Measurements from ENCODE around the gene CHSY1.
A peak's percentile ranks its signal among the peaks of the same experiment; 100 is the strongest.

CHSY1 gene

GRCh38 chr15:101198800-101199199 lies 53.0 kb downstream of the CHSY1 start:
- Histone ChIP-seq H3K27me3 (ENCODE audit: insufficient read depth, poor library complexity, severe bottlenecking) (no peaks in the 10 kb centered on the region), H3K27ac (ENCODE audit: poor library complexity, severe bottlenecking) (peak overlapping the region; percentile 78), H3K9me3 (ENCODE audit: severe bottlenecking) (no peaks in the 10 kb centered on the region), H3K4me3 (ENCODE audit: severe bottlenecking) (no peak overlapping the region), H3K4me1 (ENCODE audit: insufficient read depth, poor library complexity, severe bottlenecking) (peaks cover 51% of the 10 kb centered on the region), H3K36me3 (ENCODE audit: low read depth) (no peaks in the 10 kb centered on the region)
- no peak for DNase-seq (ENCODE audit: low spot score)
- TF ChIP-seq, protein P1, sequence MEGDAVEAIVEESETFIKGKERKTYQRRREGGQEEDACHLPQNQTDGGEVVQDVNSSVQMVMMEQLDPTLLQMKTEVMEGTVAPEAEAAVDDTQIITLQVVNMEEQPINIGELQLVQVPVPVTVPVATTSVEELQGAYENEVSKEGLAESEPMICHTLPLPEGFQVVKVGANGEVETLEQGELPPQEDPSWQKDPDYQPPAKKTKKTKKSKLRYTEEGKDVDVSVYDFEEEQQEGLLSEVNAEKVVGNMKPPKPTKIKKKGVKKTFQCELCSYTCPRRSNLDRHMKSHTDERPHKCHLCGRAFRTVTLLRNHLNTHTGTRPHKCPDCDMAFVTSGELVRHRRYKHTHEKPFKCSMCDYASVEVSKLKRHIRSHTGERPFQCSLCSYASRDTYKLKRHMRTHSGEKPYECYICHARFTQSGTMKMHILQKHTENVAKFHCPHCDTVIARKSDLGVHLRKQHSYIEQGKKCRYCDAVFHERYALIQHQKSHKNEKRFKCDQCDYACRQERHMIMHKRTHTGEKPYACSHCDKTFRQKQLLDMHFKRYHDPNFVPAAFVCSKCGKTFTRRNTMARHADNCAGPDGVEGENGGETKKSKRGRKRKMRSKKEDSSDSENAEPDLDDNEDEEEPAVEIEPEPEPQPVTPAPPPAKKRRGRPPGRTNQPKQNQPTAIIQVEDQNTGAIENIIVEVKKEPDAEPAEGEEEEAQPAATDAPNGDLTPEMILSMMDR (IDR thresholded peaks at IDR 0.05; ENCODE audit: poor library complexity, severe bottlenecking) = no peak
- no peak for ATAC-seq (ENCODE audit: low read depth)

GRCh38 chr15:101198031-101198575 lies 53.7 kb downstream of the CHSY1 start:
- DNase-seq (ENCODE audit: low spot score) (no peak), ATAC-seq (ENCODE audit: low read depth) (no peak)
- Histone ChIP-seq H3K27ac (ENCODE audit: poor library complexity, severe bottlenecking) (peak overlapping the region; percentile 78), H3K4me1 (ENCODE audit: insufficient read depth, poor library complexity, severe bottlenecking) (peaks cover 51% of the 10 kb centered on the region), H3K36me3 (ENCODE audit: low read depth) (no peaks in the 10 kb centered on the region), H3K27me3 (ENCODE audit: insufficient read depth, poor library complexity, severe bottlenecking) (no peaks in the 10 kb centered on the region), H3K9me3 (ENCODE audit: severe bottlenecking) (no peaks in the 10 kb centered on the region), H3K4me3 (ENCODE audit: severe bottlenecking) (no peak overlapping the region)
- TF ChIP-seq, protein P1 (IDR thresholded peaks at IDR 0.05; ENCODE audit: poor library complexity, severe bottlenecking) = no peak

DNA sequence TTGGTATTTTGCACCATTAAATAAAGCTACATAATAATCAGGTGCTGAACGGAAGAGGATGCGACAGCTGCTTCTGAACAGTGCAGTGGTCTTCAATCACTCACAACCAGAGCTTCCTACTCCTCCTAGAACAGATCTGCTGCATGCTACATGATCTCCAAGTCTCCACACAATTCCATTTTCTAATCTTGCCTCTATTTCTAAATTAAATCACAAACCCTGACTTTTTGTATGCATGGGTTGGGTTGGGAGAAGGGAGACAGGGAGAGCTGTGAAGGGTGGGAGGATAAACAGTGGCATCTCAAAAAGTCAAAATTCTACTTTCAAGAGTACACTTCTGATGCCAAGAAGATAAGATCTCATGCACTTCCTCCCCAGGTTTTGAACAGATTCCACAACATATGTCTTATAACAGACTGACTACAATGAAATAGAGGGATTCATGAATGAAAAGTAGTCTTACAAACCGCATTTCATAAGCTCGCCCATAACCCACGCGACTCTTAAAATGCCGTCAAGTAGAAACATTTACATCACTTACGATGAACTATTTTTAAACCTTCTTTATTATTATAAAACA lies 57.2 kb downstream of the CHSY1 start:
- no peaks in the 10 kb centered on the region for H3K27me3 ChIP-seq (ENCODE audit: insufficient read depth, poor library complexity, severe bottlenecking)
- H3K27ac ChIP-seq (ENCODE audit: poor library complexity, severe bottlenecking) = no peak overlapping the region
- ATAC-seq (ENCODE audit: low read depth) (no peak), DNase-seq (ENCODE audit: low spot score) (no peak)
- peaks cover 60% of the 10 kb centered on the region for H3K4me1 ChIP-seq (ENCODE audit: insufficient read depth, poor library complexity, severe bottlenecking)
- H3K36me3 ChIP-seq (ENCODE audit: low read depth) = no peaks in the 10 kb centered on the region
- TF ChIP-seq, protein P1 (IDR thresholded peaks at IDR 0.05; ENCODE audit: poor library complexity, severe bottlenecking) = no peak
- no peaks in the 10 kb centered on the region for H3K9me3 ChIP-seq (ENCODE audit: severe bottlenecking)
- H3K4me3 ChIP-seq (ENCODE audit: severe bottlenecking) = no peak overlapping the region

- H3K27me3 ChIP-seq (ENCODE audit: insufficient read depth, poor library complexity, severe bottlenecking) = no peaks in the 10 kb centered on the region
- peaks cover 59% of the 10 kb centered on the region for H3K4me1 ChIP-seq (ENCODE audit: insufficient read depth, poor library complexity, severe bottlenecking)
- H3K36me3 ChIP-seq (ENCODE audit: low read depth) = no peaks in the 10 kb centered on the region
- DNase-seq (ENCODE audit: low spot score) (no peak), ATAC-seq (ENCODE audit: low read depth) (no peak)
- no peak overlapping the region for H3K4me3 ChIP-seq (ENCODE audit: severe bottlenecking)
- H3K9me3 ChIP-seq (ENCODE audit: severe bottlenecking) = no peaks in the 10 kb centered on the region
- H3K27ac ChIP-seq (ENCODE audit: poor library complexity, severe bottlenecking) = no peak overlapping the region
- TF ChIP-seq, protein P1 (IDR thresholded peaks at IDR 0.05; ENCODE audit: poor library complexity, severe bottlenecking) = no peak
These were observed 57.9 kb downstream of the CHSY1 start for GRCh38 chr15:101193806-101194545.
